OCI-LY7 (cell line): ENCODE results near the gene CCDC59.

ENCODE experiments used
- CTCF ChIP-seq: fragments of 200-600 bp; sonication (generic); conservative IDR thresholded peaks from 2 replicates; pipeline ENCODE4 v1.5.1; 2014; ENCODE audit warnings: mild to moderate bottlenecking, antibody characterized with exemption, low read length, moderate library complexity, mixed read lengths
- EZH2phosphoT487 ChIP-seq: fragments of 200-600 bp; sonication (generic); IDR thresholded peaks from 2 replicates; pipeline ENCODE4 v1.6.1; 2018; ENCODE audit warnings: low read depth, borderline replicate concordance, mild to moderate bottlenecking, mixed run types, antibody characterized with exemption, low read length, moderate library complexity, mixed read lengths

DNA sequence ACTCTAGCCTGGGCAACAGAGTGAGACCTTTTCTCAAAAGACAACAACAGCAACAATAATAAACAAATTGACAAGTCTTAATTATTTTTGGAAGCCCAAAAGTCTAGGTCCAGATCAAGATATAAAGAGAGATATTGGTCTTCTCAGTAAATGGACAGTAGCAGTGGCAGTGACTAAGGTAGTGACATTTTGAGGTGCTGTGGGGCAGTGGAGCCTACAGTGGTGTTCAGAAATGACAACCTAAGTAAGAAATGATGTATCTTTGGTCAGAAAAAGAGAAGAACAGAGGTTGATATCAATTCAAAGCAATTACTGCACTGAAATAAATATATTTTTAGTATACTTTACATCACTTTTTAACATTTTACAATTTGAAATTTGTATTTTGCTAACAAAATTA is 20.8 kb upstream of the CCDC59 start:
- TF ChIP-seq CTCF (no peak), EZH2phosphoT487 (no peak)
